Measurements from ENCODE around the gene RANBP3.
"Not testable (repeated sequence)": the region's sequence is repeated elsewhere in the genome, so short reads cannot be mapped to it uniquely, and the experiment has no call there.

Gene RANBP3

DNA sequence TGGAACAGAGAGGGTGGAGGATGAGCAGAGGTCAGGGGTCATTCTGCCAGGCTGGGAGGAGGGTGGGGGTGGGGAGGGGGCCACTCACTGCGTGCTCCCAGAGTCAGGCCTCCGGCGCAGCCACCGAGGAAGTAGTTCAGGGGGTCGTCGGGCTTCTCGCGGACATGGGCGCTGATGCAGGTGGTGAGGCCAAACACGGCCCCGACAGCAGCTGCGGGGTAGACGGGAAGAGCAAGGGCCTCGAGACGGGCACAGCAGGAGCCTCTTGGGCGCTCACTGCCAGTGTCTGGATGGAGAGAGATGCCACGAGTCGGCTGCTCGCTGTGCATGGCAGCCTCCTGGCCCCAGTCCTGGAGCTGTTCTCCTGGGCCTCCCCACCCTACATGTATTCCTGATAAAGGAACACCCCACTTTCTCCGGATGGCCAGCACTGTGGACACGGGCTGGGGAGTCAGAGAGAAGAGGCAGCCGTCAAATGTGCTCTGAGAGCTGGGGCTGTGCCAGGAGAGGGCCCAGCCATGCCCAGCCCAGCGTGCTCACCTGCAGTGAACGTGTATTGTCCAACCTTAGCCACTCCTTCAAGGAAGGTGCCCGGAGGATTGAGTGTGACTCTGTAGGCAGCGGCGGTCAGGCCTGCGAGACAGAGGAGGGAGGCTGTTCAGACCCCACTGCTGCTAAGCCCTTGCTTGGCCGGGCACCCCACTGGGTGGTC, 81.4 kb downstream of the RANBP3 start:
- DNase-seq: no peak

DNA sequence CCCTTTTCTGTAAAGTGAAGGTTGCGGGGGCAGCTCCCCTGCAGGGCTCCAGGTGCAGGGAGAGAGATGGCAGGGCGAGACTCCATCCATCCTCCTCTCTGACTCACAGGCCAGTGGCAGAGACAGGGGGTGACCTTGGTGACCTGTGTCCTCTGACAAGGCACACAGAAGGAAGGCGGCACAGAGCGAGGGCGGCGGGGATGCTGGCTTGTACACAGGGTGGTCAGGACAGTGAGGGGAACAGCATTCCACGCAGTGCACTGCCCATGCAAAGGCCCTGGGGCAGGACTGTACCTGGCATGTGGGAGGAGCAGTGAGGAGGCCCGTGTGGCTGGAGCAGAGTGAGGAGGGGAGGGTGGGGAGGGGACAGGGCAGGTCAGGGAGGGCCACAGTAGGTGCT, 82.0 kb downstream of the RANBP3 start:
- DNase-seq: no peak

DNA sequence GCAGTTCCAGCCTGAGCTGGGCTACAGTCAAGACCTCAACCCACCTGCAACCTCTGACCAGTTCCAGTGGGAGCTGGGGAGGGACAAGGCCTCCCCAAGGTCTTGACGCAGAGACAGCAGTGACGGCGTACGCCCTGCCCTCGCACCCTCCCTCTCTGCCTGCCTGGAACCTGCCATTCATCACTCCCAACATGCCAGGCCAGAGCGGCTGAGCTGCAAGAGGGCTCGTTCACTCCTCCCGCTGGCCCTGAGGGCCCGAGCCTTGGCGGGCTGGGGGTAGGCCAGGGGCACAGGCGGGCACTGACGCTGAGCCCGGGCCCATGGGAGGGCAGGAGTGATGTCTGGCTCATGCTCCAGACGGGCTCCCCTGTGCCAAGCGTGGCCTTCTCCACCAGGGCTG, 82.5 kb downstream of the RANBP3 start:
- DNase-seq: no peak

DNA sequence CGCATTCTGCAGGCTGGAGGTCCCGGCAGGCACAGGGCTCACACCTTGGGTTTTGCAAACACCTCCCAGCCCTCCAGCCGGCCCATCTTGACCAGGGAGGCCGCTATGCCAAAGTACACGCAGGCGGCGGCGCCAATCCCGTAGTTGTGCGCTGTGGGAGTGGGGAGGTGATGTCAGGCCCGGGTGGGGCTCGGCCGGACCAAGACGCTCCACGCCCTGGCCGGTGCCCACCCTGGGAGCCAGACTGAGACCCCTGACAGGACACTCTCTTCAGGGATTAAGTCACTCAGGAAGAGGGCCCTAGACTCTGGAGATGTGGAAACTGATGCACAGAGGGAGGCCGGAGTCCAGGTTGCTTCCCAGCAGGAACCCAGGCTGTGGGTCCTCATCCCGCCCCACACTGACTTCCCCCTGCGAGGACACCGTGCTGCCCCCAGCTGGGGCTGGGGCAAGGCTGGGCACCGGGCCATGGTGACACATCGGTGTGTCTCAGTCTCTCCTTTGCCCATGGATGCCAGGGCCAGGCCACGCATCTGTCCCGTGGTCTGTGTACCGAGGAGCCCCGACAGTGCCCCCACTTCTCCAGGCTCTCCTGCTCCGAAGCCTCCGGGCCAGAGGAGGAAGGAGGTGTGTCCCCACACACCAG, 83.1 kb downstream of the RANBP3 start:
- no peak for DNase-seq

DNA sequence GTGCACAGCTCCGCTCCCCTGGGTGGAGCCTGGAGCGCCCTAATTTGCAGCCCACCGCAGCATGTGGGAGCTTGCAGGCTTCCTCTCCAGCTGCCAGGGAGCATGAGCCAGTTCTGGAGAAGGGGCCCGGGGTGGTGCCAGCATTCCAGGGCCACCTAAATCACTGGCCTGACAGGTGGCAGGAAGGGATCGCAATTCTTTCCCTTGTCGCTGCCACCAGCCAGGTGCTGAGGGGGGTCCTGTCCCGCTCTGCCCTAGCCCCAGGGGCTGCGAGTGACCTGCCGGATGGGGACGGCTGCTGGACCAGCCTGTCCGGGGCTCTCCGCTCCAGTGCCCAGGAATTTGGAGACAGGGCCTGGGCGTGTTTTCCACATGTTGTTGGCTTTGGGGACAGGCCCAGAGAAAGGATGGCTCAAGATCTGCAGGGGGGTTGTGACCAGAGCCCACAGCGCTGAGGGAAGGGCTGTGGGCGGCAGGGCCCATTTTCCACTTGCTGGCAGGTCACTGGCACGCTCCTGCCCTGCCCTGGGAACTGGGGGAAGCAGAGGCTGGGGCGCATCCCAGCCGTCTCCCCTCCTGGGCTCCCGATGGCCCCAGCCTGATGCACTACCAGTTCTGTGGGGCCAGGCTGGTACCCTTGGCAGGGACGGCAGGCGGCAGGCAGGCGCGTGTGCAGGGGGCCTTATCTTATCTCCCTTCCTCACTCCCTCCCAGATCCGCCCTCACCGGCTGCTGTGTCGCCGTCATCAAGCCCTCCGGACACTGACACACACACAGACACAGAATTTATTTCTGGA, 83.8 kb downstream of the RANBP3 start:
- DNase-seq: no peak

DNA sequence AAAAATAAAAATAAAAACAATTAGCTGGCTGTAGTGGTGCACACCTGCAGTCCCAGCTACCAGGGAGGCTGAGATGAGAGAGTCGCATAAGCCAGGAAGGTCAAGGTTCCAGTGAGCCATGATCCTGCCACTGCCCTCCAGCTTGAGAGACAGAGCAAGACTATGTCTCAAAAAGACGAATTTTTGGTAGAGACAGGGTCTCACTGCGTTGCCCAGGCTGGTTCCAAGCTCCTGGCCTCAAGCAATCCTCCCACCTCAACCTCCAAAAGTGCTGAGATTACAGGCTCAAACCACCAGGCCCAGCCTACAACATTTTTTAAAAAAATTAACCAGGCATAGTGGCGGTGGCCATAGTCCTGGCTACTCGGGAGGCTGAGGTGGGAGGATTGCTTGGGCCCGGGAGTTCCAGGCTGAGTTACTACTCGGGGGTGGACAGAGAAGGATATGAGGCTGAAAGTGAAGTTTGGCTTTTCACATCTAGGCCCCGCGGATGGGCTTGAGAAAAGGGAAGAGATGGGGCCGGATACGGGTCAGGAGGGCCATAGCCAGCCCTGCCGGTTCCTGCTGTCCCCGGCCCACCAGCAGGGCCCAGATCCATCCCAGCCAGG, 84.5 kb downstream of the RANBP3 start:
- DNase-seq: no peak

DNA sequence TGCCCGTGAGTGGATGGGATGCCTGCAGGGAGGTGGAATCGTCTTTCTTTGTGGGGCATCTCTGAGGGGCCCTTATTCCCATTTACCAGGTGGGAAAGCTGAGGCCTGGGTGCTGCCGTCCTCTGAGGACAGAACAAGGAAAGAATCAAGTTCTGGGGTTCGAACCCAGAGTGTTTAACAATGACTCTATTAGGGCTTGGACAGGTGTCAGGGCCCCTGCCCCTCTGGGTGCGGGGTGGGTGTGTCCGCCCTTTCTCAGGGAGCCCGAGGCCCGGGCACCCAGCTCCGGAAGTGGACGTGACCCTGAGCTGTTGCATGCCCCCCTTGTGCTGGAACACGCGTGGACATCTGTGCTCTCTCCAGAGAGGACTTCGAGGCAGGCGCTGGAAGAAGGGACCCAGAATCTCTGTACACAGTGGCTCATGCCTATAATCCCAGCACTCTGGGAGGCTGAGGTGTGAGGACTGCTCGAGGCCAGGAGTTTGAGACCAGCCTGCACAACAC, 85.1 kb downstream of the RANBP3 start:
- DNase-seq: no peak

DNA sequence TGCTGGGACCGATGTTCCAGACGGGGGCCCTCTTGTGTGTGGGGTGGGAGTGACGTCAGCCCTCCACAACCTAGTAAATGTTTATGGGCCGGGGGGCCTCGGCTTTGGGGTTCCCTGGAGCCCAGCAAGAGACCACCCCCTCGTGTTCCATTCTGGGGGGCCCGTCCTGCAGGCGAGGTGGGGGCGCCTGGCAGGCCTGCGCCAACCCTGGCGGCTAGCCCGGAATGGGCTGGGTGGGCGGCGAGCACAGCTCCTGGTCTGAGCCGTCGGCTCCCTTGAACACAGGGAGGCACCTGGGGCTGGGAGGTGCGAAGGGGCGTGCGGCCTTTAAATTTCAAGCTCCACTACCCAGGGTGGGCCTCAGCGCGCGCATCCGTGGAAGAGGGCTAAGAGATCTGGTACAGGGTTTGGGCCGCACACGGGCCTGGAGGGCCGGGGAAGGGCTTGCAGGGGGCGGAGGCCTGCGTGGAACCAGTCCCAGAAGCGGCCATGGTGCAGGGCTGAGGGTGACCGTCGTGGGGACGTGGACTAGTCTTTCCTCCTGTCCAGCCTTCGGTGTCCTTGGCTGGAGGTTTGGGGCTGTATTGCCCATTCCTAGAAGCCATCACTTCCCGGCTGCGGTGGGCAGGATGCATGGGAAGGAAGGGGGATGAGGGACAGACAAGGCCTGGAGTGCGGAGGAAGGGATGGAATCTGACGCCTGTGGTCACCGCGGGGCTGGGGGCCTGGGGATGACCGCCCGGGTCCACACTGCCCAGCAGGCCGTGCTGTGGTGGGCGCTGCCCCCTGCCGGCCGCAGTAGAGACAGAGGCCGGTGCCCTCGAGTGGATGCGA, 85.8 kb downstream of the RANBP3 start:
- no peak for DNase-seq

DNA sequence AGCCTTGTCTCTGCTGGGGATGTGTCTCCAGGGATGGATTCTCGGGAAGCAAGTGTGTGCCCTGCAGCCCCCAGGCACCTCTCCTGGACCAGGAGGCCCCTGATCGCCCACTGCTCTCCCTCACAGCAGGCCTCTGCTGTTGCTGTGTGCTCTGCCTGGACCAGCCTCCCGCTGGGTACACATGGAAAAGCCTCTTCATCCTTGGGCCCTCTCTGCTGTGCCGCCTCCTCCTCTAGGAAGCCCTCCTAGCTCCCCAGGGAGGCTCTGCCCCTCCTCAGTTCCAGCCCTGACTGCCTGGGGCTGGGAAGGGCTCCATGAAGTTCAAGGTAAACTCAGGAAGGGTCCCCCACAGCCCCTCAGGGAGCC, 86.4 kb downstream of the RANBP3 start:
- DNase-seq: no peak

DNA sequence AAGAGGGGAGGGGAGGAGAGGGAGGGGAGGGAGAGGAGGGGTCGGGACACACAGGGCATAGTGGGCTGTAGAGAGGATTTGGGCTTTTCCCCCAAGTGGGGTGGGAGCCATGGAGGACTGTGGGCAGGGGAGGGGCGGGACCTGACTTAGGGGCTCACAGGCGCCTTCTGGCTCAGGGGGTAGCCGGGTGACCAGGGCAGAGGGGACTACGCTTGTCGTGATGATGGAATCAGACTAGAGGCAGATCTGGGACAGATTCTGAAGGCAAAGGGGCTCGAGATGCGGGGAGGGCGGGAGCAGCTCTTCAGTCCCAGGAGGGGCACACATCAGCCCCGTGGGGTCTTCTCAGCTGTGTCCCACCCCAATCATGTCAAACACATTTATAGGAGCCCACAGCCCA, 87.8 kb downstream of the RANBP3 start:
- no peak for DNase-seq

DNA sequence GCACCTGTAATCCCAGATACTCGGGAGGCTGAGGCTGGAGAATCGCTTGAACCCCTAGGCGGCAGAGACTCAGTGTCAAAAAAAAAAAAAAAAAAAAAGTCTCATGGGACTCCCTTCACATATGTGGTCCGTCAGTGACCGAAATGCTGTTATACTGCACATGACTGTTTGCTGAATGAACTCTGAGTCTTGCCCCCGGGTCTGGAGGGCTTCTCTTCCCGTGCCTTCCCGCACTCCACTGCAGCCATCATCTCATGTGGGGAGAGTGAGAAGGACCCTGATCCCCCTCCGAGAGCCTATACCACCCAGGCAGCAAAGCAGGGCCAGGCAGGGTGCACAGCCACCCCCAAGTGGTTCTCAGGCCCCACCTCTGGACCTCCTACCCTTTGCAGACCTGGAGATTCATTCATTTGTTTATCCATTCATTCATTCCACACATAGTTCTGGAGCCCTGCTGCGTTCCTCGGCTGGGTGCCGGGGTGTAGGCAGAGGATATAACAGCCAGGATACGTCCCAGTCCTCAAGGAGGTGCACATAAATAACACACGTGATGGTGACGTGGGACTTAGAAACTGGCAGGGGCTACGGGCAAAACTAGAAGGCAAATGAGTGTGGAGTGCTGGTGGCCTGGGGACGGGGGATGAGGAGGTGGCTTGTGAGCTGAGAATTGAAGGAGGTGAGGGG, 88.5 kb downstream of the RANBP3 start:
- DNase-seq: no peak

DNA sequence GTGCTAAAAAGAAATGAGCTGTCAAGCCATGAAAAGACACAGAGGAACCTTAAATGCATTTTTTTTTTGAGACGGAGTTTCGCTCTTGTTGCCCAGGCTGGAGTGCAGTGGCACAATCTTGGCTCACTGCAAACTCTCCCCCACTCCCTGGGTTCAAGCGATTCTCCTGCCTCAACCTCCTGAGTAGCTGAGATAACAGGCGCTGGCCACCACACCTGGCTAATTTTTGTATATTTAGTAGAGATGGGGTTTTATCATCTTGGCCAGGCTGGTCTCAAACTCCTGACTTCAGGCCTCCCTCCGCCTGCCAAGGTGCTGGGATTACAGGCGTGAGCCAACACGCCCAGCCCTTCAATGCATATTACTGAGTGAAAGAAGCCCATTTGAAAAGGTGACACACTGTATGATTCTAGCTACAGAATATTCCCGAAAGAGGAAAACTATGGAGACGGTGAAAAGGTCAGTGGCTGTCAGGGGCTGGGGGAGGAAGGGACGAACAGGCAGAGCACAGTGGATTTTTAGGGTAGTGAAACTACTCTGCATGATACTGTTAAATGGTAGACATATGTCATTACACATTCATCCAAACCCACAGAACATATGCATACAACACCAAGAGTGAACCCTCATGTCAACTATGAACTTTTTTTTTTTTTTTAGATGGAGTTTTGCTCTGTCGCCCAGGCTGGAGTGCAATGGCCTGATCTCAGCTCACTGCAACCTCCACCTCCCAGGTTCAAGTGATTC, 93.7 kb downstream of the RANBP3 start:
- DNase-seq: not testable (repeated sequence)

DNA sequence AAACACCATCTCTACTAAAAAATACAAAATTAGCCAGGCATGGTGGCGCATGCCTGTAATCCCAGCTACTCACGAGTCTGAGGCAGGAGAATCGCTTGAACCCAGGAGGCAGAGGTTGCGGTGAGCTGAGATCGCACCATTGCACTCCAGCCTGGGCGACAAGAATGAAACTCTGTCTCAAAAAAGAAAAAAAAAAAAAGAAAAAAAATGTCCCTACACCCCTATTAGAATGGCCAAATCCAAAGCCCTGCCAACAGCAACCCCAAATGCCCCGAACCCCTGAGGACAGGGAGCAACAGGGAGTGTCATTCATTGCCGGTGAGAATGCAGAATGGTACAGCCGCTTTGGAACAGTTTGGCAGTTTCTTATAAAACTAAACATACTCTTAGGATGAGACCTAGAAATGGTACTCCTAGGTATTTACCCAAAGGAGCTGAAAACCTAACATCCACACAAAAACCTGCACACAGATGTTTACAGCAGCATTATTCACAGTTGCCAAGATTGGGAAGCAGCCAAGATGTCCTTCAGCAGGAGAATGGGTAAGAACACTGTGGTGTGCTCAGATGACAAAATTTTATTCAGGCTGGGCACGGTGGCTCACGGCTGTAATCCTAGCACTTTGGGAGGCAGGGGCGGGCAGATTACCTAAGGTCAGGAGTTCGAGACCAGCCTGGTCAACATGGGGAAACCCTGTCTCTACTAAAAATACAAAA, 94.6 kb downstream of the RANBP3 start:
- DNase-seq: not testable (repeated sequence)

DNA sequence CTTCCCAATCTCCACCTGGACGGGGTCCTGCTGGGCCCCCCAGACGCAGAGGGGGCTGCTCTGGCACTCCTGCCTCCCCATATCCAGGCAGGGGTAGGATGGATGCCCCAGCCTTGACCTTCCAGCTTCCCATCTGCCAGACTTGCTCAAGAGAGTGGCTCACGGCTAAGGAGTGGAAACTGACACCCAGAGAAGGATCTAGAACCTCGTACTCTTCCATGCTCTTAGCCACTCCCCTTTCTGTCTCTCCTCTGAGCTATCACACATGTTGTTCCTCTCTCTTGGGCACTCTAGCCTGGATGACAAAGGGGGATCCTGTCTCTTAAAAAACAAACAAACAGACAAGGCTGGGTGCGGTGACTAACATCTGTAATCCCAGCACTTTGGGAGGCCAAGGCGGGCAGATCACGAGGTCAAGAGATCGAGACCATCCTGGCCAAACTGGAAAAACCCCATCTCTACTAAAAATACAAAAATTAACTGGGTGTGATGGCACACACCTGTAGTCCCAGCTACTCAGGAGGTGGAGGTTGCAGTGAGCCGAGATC, 95.4 kb downstream of the RANBP3 start:
- no peak for DNase-seq

DNA sequence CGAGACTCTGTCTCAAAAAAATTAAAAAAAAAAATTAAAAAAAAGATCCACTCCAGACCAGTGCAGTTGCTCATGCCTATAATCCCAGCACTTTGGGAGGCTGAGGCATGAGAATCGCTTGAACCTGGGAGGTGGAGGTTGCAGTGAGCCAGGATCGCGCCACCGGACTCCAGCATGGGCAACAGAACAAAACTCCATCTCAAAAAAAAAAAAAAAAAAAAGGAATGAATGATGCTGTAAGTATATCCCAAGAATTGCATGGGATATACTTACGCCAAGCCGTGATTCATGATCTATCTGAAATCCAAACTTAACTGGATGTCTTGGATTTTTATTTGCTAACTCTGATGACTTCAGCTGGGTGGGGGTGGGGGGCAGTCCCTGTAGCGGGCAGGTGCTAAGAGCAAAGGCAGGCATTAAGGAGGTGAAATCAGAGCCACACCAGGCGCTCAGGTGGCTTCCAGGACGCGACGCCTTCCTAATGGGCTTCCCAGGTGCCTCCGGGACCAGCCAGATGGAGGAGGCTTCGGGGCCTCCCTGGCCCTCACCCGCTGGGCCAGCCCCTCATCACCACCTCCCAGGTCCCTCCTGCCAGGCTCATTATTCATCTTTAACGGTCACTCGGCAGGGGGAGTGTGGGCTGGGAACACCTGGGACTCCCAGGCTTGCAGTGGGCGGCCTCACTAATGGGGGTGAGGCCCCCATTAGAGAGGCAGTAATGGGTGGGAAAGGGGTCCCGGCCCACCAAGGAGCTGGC, 96.2 kb downstream of the RANBP3 start:
- no peak for DNase-seq

DNA sequence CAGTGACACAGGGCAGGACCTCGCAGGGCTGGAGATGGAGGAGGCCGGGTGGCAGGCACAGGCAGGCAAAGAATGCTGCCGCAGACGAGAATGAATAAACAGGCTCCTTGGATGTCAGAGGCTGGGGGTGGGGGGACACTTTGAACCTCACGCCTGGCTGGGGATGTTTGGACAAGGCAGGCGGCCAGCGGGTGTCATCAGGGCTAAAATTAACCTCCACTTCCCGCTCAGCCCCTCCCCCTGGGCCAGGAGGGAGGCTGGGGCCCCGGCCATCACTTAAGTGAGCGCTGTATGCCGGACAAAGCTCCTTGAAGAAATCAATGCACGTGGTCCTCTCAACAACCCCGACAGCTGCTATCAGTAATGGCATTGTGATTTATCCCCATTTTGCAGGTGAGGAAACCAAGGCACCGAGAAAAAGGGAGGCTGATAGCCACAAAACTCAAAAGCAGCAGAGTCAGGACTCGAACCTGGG, 97.3 kb downstream of the RANBP3 start:
- DNase-seq: no peak

DNA sequence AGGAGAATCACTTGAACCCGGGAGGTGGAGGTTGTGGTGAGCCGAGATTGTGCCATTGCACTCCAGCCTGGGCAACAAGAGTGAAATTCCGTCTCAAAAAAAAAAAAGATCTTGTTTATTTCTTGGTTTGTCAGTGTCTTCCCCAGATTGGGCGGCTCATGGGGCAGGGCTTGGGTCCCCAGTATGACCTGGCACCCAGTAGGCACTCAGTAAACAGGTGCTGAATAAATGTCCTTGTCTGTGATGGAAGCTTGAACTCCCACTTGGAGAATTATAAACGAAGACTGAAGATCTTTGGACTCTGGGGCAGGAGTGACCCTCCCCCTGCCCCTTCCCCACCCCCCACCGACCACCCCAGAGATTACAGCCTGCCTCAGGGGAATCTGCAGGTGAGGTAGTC, 97.7 kb downstream of the RANBP3 start:
- DNase-seq: no peak

DNA sequence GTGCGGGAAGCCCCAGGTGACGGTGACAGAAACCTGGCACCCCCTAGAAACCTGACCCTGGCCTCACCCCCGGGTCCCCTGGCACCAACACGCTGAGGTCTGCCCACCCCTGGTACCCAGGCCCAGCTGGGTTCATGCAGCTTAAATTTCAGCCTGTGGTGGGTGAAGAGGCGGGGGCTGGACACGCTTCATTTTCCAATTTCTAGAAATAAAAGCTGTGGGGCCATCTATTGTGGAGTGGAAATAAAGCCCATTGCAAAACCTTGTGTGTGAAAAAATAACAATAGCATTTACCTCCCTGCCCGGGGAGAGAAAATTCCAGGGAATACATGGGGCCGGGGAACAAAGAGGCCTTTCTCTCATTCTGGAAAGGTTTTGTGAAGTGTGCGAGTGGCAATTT, 100.1 kb downstream of the RANBP3 start:
- no peak for DNase-seq

DNA sequence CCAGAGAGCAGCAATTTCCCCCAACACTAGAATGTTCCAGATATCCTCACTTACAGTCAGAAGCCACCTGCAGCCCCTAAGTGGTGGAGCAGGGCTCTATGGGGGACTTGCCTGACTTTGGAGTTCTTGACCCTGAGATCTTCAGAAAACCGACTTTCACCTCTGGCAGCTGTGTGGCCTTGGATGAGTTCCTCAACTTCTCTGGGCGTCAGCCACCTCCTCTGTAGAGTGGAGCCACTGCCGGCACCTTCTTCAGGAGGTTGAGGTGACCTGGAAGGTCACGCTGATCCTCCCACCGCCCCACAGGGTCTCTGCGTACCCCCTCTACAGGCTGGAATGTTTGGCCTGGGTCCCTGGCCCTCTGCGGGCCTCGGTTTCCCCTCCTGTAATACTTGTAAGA, 100.5 kb downstream of the RANBP3 start:
- DNase-seq: no peak

Measured in activated CD4-positive, CD25-positive, alpha-beta regulatory T cell treated with anti-CD3 and anti-CD28 coated beads, Interleukin-2, amount 50 U/mL, for 72 hours (primary cell).